CD4-positive, alpha-beta T cell treated with Interleukin-4 for 4 hours (primary cell): ENCODE data around the gene AGBL4.
"Not testable (repeated sequence)": the region's sequence is repeated elsewhere in the genome, so short reads cannot be mapped to it uniquely, and the experiment has no call there.

ENCODE experiments used
- DNase-seq: peaks from one replicate; pipeline ENCODE4 v3.0.0-alpha.2; 2020

The AGBL4 gene

DNA sequence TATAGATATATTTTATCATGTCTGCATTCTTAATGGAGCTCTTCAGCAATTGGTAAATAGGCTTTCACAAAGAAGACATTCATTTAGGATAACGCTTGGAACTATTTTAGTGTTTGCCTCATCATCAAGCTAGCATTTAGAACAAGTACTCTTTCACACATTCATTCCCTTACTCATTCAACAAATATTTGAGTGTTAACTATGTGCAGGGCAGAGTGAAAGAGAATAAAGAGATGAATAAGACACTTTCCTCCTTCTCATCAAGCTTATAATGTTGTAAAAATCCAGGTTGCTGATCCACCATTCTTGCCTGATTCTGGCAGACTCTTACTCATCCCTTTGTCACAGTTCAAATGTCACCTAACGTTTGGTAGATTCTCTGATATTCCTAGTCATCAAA lies 860.7 kb downstream of the AGBL4 start:
- no peak for DNase-seq

DNA sequence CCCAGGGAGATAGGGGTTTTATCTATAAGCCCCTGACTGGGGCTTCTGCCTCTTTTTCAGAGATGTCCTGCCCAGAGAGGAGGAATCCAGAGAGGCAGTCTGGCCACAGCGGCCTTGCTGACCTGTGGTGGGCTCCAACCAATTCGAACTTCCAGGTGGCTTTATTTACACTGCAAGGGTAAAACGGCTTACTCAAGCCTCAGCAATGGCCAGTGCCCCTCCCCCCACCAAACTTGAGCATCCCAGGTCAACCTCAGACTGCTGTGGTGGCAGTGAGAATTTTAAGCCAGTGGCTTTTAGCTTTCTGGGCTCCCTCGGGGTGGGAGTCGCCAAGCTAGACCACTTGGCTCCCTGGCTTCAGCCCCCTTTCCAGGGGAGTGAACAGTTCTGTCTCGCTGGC lies 863.1 kb downstream of the AGBL4 start:
- DNase-seq = no peak

DNA sequence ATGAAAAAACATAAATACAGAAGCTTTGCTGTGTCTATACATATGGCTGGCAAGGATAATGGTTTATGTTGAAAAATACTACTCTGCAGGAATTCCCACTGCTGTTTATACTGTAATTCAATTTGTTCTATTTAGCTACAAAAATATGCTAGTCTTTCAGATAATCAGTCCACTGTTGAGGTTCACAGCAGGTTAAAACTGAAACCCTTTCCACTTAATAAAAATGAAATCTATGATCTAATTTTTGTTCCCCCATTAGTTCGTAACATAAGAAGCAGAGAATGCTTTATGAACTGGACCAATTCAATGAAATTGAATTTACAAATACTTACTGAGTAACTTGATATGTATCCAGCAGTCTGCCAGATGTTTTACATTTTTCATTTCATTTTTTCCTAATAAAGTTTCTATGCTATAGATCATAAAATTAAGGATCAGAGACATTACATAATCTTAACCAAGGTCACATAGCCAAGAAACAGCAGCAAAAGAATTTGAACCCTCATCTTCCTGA lies 887.0 kb downstream of the AGBL4 start:
- no peak for DNase-seq

DNA sequence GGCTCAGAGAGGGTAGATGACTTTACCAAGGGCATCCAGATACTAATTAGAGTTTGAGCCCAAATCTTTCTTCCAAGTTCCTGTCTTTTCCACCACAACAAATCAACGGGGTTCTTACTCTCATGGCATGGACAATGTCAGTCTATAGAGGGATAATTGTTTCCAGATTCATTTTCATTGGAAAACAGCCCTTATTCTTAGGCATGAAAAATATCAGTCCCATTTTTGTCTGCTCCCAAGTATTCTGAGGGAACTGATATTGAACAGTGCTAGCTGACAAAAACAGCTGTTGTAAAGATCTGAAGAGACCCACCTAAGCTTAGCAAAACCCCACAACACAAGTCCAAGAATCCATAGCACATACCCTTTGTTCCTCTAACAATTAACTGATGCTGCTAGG lies 898.0 kb downstream of the AGBL4 start:
- no peak for DNase-seq

DNA sequence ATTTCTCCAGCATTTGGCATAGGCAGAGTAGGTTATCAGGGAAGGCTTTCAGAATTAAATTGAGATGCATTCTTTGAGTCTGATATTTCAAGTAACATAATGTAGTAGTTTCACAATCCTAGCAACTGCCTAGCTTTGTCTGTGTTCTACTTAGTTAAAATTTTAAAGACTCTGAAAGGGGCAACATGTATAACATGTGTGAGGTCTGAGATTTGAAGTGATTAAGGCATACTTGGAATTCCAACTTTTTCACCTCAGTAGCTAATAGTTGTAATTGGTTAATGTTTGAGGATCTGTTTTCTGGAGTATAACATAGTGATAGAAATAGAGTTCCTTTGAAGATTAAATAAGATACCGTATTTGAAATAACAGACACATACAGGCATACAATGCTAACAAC lies 911.8 kb downstream of the AGBL4 start:
- no peak for DNase-seq

DNA sequence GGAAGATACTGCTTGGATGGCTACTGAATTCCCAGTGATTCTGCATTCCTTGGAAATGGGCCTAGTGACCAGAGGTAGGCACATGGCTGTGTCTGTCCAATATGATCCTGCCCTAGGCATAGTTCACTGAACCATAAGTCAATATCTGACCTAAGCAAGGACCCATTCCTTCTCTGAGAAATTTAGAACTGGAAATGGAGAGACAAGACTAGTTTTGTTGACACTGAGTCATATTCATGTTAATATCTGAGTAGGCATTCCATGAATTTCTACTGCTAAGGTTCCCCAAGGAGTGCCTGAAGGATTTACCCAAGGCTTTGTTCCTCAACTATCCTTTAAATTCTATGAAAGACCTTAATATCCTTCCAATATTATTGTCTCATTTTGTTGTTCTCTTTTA lies 917.3 kb downstream of the AGBL4 start:
- DNase-seq = no peak

DNA sequence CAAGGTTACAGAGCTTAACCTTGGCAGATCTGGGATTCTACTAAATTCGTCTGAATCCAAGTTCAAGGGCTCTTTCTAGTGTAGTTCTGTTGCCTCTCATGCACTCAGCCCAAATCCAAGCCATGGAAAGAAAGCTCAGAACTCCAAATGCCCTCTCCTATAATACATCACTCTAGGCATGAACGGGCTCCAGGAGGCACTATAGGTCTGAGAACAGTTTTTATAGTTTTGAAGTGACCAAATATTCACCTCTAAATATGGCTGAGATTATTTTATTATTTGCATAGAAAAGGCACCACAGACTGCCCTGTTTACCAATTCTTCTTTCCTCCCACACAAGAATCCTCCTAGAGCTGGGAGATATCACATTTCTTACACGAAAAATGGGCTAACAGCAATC lies 919.2 kb downstream of the AGBL4 start:
- no peak for DNase-seq

DNA sequence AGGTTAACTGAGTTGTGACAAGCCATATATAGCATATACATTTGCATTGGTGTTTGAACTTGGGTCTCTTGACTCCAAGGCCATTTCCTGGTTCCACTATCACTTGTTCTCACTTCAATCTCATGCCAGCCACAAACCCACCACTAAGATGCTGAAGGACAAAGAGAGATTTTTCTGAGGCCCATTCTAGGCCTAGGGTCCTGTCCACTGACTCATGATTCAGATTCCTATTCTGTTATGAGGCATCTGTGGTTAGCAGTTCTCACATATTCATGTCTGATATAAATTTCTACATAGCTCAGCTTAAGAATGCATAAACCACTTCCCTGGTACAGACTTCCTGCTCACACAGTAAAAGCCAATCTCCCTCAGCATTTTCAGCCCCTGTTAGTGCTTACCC lies 921.0 kb downstream of the AGBL4 start:
- DNase-seq = no peak

DNA sequence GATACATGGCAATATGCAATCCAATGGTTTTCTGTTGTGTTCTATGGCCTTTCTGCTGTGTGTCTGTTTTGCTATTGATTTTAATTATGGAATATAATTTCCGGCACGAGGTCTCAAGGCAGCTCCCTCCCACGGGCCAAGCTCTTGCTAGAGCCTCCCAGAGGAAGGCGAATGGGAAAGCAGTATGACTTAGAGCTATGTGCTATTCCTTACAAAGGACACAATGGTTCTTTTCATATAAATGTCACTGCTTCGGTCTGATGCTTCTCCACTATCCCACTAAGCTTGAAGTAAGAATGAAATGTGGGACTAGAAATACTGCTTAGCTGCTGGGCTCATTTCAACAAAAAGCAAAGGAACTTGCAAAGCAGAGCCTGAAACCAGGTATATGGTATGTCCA lies 924.9 kb downstream of the AGBL4 start:
- DNase-seq = no peak

DNA sequence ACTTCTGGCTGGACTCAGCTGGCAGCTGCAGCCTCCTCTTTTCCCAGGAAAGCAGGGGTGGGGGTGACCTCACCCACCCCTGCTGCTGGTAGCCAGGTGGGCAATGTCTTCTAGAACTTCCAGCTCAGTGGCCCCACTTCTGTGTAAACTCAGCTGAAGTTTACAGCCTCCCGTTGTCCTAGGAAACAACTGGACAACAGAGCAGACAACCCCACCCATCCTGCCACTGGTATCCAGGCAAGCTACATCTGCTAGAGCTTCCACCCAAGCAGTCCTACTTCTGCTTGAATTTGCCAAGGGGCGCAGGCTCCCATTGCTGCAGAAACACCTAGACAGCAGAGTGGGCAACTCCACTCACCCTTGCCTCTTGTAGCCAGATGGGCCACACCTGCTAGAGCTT lies 937.4 kb downstream of the AGBL4 start:
- no peak for DNase-seq

DNA sequence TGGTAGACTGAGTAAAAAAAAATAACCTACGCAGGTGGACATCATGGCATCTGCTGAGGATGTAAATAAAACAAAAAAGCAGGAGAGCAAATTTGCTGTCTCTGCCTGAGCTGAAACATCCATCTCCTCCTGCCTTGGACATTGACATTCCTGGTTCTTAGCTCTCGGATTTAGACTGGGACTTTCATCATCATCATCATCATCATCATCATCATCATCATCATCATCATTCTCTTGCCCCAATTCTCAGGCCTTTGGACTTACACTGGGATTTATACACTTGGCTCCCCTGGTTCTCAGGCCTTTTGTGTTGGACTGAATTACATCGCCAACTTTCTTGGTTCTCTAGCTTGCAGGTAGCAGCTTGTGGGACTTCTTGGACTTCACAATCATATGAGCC lies 938.7 kb downstream of the AGBL4 start:
- DNase-seq = no peak

DNA sequence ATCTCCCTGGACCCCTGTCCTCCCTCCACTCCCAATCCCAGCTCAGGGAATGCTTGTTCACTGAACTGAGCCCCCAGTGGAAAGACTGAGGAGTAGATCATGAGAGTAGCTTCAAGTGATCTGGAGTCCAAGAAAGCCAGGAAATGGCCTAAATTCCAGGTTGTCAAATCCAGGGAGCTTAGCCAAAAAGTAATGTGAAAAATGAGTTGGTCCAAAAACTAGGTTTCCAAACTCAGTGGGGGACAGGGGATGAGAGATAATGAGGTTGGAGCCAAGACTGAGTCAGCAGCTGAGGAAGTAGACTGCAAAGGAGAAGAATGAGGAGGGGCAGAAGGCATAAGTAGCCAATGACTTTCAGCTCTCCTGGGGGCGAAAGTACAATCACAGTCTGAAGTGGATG lies 963.0 kb downstream of the AGBL4 start:
- DNase-seq = no peak

DNA sequence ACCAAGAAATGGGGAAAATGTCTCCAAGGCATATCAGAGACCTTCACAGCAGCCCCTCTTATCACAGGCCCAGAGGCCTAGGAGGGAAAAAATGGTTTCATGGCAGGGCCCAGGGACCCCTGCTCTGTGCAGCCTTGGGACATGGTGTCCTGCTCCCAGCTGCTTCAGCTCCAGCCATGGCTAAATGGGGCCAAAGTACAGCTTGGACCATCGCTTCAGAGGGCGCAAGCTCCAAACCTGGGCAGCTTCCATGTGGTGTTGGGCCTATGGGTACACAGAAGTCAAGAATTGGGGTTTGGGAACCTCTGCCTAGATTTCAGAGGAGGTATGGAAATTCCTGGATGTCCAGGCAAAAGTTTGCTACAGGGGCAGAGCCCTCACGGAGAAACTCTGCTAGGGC lies 964.7 kb downstream of the AGBL4 start:
- no peak for DNase-seq

DNA sequence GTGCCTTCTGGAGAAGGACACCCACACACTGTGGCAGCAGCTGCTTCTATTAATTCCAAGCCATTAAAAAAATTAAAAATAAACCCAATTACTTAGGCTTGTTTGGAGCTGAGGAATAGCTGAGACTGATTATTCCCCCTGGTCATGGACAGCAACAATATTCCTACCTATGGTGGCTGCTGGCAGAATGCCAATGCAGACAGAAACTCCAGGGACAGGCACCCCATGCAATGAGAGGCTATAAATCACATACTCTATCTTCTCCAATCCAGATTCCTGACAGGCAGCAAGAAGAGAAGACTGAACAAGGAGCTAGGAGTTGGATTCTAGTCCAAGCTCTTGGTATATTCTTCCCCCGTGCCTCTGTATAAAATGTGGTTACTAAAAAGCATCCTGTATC lies 971.7 kb downstream of the AGBL4 start:
- no peak for DNase-seq

DNA sequence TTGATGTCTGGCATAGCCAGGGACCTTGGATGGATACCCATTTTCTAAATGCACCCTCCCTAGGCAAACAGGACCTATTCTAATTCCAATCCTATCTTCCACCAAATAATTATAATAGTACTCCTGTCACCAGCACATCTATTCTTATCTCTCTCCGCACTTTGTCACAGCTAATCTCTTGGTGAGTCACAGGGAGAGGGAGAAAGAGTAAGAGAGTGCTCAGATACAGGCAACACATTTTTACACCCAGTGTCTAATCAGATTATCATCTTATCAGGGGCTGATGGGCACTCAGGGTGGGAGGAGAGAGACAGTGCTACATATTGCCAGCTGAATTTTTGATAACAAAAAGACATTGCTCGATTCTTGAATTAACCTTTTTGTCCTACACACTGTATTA lies 972.1 kb downstream of the AGBL4 start:
- no peak for DNase-seq

DNA sequence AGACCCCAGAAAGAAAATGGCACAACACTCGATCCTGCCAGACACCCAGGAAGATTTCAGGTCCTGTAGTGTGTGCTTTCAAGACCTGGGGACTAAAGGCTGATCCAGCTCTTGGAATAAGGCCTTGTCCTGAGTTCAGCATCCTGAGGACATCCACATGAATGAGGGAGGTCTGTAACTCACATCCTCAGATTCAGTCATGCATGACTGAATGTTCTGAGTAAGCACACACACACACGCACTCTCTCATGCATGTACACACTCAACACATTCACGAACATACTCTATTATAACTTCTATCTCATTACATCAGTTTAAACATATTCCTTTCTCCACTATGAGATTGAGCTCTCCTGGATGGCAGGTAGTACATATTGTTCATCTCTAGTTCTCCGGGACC lies 973.7 kb downstream of the AGBL4 start:
- no peak for DNase-seq

DNA sequence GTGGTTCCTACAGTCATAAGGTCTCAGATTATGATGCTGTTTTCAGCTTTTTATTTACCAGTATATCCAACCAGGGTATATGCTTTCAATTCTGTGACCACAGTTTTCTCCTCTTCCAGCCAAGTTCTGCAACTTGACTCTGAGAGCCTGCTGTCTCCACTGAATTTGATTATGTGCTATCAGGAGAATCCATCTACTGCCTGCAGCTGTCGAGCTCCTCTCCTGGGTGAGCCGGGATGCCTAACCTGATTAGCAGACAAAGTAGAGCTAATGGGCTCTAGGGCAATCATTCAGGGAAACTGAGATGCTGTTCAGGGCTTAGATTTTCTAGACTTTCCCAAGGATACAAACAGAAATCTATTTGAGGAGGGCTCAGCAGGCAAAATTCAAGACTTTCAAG lies 975.6 kb downstream of the AGBL4 start:
- DNase-seq = no peak

DNA sequence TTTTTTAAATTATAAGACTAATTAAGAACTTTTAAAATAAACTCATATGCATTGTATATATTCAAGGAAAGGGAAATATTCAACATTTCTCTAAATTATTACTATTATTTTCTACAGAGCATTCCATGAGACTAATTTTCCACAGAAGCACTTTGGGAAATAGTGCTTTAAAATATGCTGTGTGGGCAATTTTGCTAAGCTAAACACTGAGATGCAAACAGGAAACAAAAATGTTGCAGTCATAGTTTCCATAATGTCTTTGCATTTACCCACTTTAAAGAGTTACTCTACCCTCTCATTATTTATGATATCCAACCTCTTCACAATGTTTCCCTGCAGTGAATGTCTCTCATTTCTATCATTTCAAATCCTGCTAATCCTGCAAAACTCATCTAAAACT lies 977.4 kb downstream of the AGBL4 start:
- DNase-seq = no peak

DNA sequence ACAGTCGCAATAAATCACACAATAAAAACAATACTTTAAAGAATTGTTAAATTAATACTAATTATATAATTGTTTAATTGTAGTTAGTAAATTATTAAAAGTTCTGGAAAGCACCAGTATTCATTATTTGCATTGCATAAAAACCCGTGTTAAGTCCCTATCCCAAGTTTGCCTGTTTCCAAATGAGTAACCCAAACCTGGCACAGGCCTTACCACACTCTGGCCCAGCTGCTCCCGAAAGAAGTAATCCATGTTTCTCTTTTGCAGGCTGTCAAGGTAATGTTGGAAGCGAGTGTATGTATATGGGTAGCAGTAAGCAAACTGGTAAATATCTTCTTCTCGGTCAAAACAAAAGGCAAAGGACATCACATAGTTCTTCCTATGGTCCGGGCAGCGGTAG lies 978.4 kb downstream of the AGBL4 start:
- no peak for DNase-seq

DNA sequence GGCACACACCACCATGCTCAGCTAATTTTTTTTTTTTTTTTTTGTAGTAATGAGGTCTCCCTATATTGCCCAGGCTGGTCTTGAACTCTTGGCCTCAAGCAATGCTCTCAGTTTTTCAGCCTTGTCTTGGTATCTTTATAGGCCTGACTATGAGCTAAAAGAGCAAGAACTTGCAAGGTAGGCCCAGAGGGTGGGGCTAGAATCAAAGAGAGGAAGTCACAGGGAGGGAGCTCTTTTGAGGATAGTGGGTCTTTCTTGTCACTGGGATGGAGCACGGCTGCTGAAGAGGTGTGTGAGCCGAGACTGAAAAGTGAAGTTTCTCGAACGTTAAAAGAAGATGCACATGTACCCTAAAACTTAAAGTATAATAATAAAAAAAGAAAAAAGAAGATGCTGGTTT lies 987.1 kb downstream of the AGBL4 start:
- DNase-seq = no peak

DNA sequence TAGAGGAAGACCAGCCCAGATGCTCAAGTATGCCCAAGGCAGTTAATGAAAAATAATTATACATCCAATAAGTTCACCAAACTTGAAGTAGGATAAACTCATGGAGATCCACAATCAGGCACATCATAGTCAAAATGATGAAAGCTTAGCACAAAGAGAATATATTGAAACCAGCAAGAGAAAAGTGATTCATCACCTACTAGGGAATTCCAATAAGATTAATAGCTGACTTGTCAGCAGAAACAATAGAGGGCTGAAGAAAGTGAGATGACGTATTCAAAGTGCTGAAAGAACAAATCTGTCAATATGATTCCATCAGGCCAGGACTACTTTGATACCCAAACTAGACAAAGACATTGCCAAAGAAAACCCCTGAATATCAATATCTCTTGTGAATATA lies 995.4 kb downstream of the AGBL4 start:
- DNase-seq = no peak

DNA sequence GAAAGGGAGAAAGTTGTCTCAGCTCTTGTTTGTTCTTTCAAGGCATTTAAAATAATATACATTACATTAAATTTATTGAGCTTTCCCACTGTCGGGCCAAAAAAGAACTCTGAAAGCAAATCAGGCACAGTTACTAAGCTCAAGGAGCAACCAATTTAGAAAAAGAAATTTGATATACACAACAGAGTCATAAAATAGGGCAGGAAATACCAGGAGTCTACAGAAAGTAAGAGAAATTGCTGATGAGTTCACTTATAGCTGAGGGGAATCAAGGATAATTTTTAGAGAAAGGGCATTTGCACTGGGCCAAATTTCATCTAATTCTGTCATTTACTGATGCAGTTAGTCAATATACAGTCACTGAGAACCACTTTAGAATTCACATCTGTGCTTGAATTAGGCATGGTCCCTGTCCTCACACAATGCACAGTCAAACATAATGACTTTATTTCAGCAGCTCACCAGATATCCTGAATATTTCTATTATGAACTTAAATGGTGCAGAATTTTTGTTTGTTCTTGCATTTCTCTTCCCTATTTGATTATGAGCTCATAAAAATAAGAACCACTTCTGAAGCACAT lies 997.4 kb downstream of the AGBL4 start:
- DNase-seq = no peak

DNA sequence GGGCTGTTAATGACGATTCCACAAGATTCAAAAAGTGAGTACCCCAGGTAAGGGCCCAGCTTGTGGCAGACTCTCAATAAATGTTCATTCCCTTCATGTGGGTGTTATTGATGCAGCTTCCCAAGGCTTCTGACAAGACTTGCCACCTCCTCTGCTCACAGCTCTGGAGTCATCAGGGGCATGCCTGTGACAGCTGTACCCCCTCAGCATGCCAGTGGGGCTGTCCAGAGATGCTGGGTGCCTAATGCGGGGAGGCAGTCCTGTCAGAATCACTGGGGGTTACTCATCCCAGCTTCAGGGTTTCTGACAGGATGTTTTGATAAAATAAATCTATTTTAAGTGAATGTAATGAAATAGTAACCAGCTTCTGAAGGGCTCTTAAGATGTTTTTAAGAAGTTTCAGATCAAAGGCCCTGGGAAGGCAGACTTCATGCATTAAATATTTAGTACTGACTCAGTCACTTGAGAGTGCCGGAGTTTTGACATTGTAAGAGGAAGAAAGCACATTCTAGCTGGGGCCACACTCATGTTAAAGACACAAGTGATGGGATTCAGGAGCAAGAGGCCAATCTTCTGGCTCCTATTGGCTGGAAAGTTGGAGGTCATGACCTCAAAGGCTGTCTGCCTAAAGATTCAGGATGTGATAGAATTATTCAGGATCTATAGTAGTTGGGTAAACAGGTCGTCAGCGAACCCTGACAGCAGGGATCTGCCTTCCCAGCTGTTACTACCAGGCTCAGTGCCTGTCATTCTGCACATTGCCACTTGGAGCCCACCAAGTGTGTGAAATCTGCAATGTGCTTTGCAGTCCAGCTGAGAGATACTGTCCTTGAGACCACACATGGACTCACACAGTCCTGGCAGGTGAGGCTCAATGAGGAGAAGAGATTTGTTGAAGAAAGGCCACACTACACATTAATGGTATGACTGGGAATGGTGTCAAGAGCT lies 1007.5 kb downstream of the AGBL4 start:
- DNase-seq = no peak

DNA sequence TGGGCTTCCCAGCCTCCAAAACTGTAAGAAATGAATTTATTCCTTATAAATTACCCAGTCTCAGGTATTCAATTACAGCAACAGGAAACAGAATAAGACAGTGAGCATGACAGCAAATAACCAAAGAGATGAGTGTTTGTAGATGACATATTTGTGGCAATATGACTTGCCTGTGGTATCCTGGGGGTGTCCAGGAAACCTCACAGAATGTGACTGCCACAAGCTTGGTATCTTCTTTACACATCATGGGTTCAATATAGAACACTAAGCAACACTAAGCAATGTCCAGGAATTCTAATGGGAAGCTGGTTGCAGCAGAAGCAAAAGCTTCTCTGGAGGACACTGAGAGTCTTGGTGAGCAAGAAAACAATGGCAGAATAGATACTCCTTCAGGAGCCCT lies 1010.7 kb downstream of the AGBL4 start:
- no peak for DNase-seq

DNA sequence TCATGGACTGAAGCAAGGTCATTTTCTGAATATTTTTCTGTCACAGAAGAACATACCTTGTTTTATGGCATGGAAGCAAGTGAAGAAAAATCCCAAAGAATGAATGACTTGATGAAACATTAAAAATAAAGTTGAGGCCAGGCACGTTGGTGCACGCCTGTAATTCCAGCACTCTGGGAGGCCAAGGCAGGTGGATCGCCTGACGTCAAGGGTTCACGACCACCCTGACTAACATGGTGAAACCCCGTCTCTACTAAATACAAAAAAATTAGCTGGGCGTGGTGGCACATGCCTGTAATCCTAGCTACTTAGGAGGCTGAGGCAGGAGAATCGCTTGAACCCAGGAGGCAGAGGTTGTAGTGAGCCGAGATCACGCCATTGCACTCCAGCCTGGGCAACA lies 1020.8 kb downstream of the AGBL4 start:
- not testable (repeated sequence) for DNase-seq
